GM12878 (cell line): ENCODE measurements around the gene LAMA4. TPM values are rescaled to one million over a fixed set of nuclear protein-coding genes. Genes with fewer than 3 reads are reported as not detected.

Experiments
- BMI1 ChIP-seq: fragments of 450-650 bp; IDR thresholded peaks from 2 replicates; pipeline ENCODE4 v1.6.1; 2016; ENCODE audit warnings: mild to moderate bottlenecking, moderate library complexity, borderline replicate concordance
- CBX3 ChIP-seq: fragments of 200-600 bp; sonication (generic); IDR thresholded peaks from 2 replicates; pipeline ENCODE4 v1.6.1; 2016; ENCODE audit warnings: low read depth, borderline replicate concordance
- CREB1 ChIP-seq: IDR thresholded peaks from 2 replicates; pipeline ENCODE4 v1.6.1; 2012; ENCODE audit warnings: low read depth, mild to moderate bottlenecking, inconsistent platforms
- MTA2 ChIP-seq: fragments of 450-650 bp; IDR thresholded peaks from 2 replicates; pipeline ENCODE4 v1.6.1; 2016; ENCODE audit warnings: low read depth, mild to moderate bottlenecking, moderate library complexity
- NR2C1 ChIP-seq: fragments of 450-650 bp; IDR thresholded peaks from 2 replicates; pipeline ENCODE4 v1.6.1; 2017; ENCODE audit warnings: antibody characterized with exemption, mild to moderate bottlenecking, moderate library complexity
- PAX5 ChIP-seq: IDR thresholded peaks from 2 replicates; pipeline ENCODE4 v1.6.1; 2011; ENCODE audit warnings: low read depth, low read length, borderline replicate concordance
- PKNOX1 ChIP-seq: fragments of 450-650 bp; IDR thresholded peaks from 2 replicates; pipeline ENCODE4 v1.6.1; 2016; ENCODE audit warnings: mild to moderate bottlenecking
- POLR2A ChIP-seq: IDR thresholded peaks from 2 replicates; pipeline ENCODE4 v1.6.1; 2011; ENCODE audit warnings: low read depth, mild to moderate bottlenecking, low read length
- POLR2AphosphoS5 ChIP-seq: IDR thresholded peaks from 2 replicates; pipeline ENCODE4 v1.6.1; 2011; ENCODE audit warnings: mild to moderate bottlenecking, low read length, inconsistent platforms
- SMAD5 ChIP-seq: IDR thresholded peaks from 2 replicates; pipeline ENCODE4 v1.6.1; 2016; ENCODE audit warnings: antibody characterized with exemption, low read depth
- SUPT20H ChIP-seq: IDR thresholded peaks from 2 replicates; pipeline ENCODE4 v1.6.1; 2011; ENCODE audit warnings: low read depth, mild to moderate bottlenecking, low read length, moderate library complexity, borderline replicate concordance; ENCODE audit not compliant: control insufficient read depth
- SUZ12 ChIP-seq: fragments of 200-600 bp; sonication (generic); IDR thresholded peaks from one replicate; pipeline ENCODE4 v1.6.1; 2018; ENCODE audit warnings: antibody characterized with exemption, mild to moderate bottlenecking; ENCODE audit not compliant: unreplicated experiment
- TCF12 ChIP-seq: IDR thresholded peaks from 2 replicates; pipeline ENCODE4 v1.6.1; 2011; ENCODE audit warnings: low read depth, mild to moderate bottlenecking, low read length
- TCF3 ChIP-seq: IDR thresholded peaks from 2 replicates; pipeline ENCODE4 v1.6.1; 2012; ENCODE audit warnings: low read depth, mild to moderate bottlenecking, low read length, borderline replicate concordance; ENCODE audit not compliant: insufficient read depth
- ZBTB4 ChIP-seq: fragments of 450-650 bp; formaldehyde crosslinking; IDR thresholded peaks from 2 replicates; pipeline ENCODE4 v1.4.0; 2022; ENCODE audit warnings: mild to moderate bottlenecking, moderate library complexity
- polyA plus RNA-seq, 11 experiments: library from polyadenylated mRNA; depleted of rRNA in 4 of 11; unstranded in 6 of 11; stranded (reverse) in 5 of 11; fragments of >200 nt; fragmentation: Nextera tagmentation in 4 of 11; fragmentation: Illumina TruSeq in 1 of 11; extraction: Ambion mirVana in 4 of 11; extraction: Trizol in 1 of 11; gene quantifications; 1 replicate in 1 of 11; 2 replicates in 10 of 11; pipeline versions ENCODE4 v1.2.1 to v1.2.3, GENCODE V29; 2011 to 2016; ENCODE audit warnings: inconsistent platforms in 2 of 11, missing spikeins in 2 of 11, low read depth in 1 of 11
- total RNA-seq, 4 experiments: library from RNA; depleted of rRNA in 3 of 4; stranded (reverse); fragments of >200 nt in 3 of 4; fragmentation: Illumina TruSeq in 1 of 4; extraction: Trizol in 1 of 4; gene quantifications; 2 replicates each; pipeline versions ENCODE4 v1.2.1 to v1.2.3, GENCODE V29; 2013 to 2021
- TF ChIP-seq, protein P1 (sequence below): fragments of 450-650 bp; IDR thresholded peaks from 2 replicates; pipeline ENCODE4 v1.6.1; 2017; ENCODE audit warnings: mild to moderate bottlenecking, moderate library complexity

The LAMA4 gene
- total and polyA plus RNA-seq, 10 of the 15 experiments (the other 5 are each of a cell fraction or from before 2014, with no cell fraction given) = 0.11 to 0.21 (median 0.14) TPM; not detected in 7

DNA sequence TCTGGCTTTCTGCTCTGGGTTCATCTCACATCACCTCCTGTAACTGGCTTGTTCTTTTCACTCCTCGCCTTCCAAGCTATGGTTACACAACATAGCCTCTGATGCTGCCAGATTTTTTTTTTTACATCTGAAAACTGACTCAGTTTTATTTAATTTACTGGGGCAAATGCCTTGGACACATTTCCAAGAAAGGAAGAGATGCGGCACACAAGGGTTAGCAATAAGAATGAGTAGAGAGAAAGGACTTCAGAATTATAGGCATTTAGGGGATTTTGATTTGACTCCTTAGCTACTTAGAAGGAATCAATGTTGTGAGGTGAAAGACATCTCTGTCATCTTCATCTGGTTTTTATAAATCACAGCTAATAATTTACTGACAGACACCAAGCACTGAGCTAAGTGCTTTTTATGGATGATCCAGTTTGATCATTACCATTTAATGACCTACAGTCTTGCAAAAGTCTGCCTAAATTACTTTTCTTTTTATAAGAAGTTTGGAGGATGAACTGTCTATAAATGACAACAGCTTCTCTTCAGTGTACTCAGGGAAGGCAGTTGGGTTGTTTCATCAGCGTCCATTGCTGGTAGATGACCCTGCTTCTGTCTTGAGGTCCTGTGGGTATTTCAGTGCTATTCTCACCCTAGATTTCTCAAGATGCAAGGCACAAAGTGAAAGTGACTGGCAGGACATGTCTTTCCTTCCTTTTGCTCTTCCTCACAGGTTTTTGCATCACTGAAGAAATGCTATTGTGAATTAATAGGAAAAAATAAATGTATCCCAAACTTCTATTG is 31.1 kb downstream of the LAMA4 start (continued):
- TF ChIP-seq, protein P1, sequence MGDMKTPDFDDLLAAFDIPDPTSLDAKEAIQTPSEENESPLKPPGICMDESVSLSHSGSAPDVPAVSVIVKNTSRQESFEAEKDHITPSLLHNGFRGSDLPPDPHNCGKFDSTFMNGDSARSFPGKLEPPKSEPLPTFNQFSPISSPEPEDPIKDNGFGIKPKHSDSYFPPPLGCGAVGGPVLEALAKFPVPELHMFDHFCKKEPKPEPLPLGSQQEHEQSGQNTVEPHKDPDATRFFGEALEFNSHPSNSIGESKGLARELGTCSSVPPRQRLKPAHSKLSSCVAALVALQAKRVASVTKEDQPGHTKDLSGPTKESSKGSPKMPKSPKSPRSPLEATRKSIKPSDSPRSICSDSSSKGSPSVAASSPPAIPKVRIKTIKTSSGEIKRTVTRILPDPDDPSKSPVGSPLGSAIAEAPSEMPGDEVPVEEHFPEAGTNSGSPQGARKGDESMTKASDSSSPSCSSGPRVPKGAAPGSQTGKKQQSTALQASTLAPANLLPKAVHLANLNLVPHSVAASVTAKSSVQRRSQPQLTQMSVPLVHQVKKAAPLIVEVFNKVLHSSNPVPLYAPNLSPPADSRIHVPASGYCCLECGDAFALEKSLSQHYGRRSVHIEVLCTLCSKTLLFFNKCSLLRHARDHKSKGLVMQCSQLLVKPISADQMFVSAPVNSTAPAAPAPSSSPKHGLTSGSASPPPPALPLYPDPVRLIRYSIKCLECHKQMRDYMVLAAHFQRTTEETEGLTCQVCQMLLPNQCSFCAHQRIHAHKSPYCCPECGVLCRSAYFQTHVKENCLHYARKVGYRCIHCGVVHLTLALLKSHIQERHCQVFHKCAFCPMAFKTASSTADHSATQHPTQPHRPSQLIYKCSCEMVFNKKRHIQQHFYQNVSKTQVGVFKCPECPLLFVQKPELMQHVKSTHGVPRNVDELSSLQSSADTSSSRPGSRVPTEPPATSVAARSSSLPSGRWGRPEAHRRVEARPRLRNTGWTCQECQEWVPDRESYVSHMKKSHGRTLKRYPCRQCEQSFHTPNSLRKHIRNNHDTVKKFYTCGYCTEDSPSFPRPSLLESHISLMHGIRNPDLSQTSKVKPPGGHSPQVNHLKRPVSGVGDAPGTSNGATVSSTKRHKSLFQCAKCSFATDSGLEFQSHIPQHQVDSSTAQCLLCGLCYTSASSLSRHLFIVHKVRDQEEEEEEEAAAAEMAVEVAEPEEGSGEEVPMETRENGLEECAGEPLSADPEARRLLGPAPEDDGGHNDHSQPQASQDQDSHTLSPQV = no peak
- TF ChIP-seq SUPT20H (no peak), TCF3 (no peak), SUZ12 (no peak), PKNOX1 (no peak), SMAD5 (no peak), BMI1 (no peak), CREB1 (no peak), NR2C1 (no peak), POLR2A (no peak), TCF12 (no peak), ZBTB4 (no peak), PAX5 (no peak), CBX3 (no peak), MTA2 (no peak), POLR2AphosphoS5 (no peak)
